ENCODE results near the gene FAM131A. TPM values are rescaled to one million over a fixed set of nuclear protein-coding genes. Genes with fewer than 3 reads are reported as not detected.

The FAM131A gene
- total RNA-seq, 5 donors from 2014 or later (not counting 1 experiment from before 2014, with no cell fraction given): 8.3 to 13.8 (median 11.9) TPM

- 2% methylated on average over 68 of the region's 77 CpGs for WGBS (ENCODE audit: insufficient coverage)
- ATAC-seq (replicated peaks in 1 of 4): peak; percentile 77 to 79 (median 79)
- ChIA-PET POLR2A (no interaction called here), CTCF (no interaction called here)
- Mint-ChIP-seq H3K9me3 (no peaks in the 10 kb centered on the region), H3K4me1 (peaks cover 46 to 53% (median 47%) of the 10 kb centered on the region in 3 donors), H3K27ac (peak overlapping the region; percentile 88 to 89), H3K4me3 (peak overlapping the region; percentile 80 to 88 (median 87)), H3K36me3 (peaks cover 25% of the 10 kb centered on the region), H3K27me3 (no peaks in the 10 kb centered on the region)
- Histone ChIP-seq H3K36me3 (ENCODE audit: control insufficient read depth in 2 of 2, extremely low read depth in 1 of 2, insufficient read depth in 1 of 2, low read length in 1 of 2) (peaks cover 11 to 44% of the 10 kb centered on the region in 2 donors), H3K9me3 (no peaks in the 10 kb centered on the region), H3K4me1 (ENCODE audit: control insufficient read depth in 1 of 2, extremely low read depth in 1 of 2, insufficient read depth in 2 of 2, low read length in 2 of 2) (peaks cover 6 to 36% of the 10 kb centered on the region in 2 experiments), H3K27ac (ENCODE audit: low read length) (peak overlapping the region; percentile 98), H3K27me3 (replicated peaks in 1 of 2; ENCODE audit: control insufficient read depth in 2 of 2, extremely low read depth in 1 of 2, insufficient read depth in 2 of 2, low read length in 1 of 2) (peaks cover 0 to 8% of the 10 kb centered on the region in 2 experiments), H3K4me3 (ENCODE audit: control insufficient read depth in 1 of 2, extremely low read depth in 1 of 2, low read length in 1 of 2) (peak overlapping the region; percentile 55 to 61)
- DNase-seq: peak; percentile 61 to 94 (median 82)
These were observed 1.5 kb upstream of the FAM131A start for GRCh38 chr3:184335661-184336546.

GRCh38 chr3:184336547-184337398, 627 bp upstream of the FAM131A start:
- ChIA-PET CTCF (interaction anchor here in 1 of 2 donors (0.7 kb wide), 1 partner anchor 178 kb away, joined by 3 read pairs; no protein-coding TSS in a partner anchor), POLR2A (no interaction called here)
- H3K4me1 ChIP-seq (ENCODE audit: control insufficient read depth in 1 of 2, extremely low read depth in 1 of 2, insufficient read depth in 2 of 2, low read length in 2 of 2): peaks cover 6 to 36% of the 10 kb centered on the region in 2 experiments
- H3K36me3 ChIP-seq (ENCODE audit: control insufficient read depth in 2 of 2, extremely low read depth in 1 of 2, insufficient read depth in 1 of 2, low read length in 1 of 2): peaks cover 10 to 36% of the 10 kb centered on the region in 2 donors
- H3K27me3 Mint-ChIP-seq: no peaks in the 10 kb centered on the region
- DNase-seq (peak in 2 of 35 experiments; percentile 27 to 29), ATAC-seq (replicated peaks in 1 of 4) (no peak)
- no peaks in the 10 kb centered on the region for H3K9me3 ChIP-seq
- H3K9me3 Mint-ChIP-seq: no peaks in the 10 kb centered on the region
- peaks cover 0 to 8% of the 10 kb centered on the region in 2 experiments for H3K27me3 ChIP-seq (replicated peaks in 1 of 2; ENCODE audit: control insufficient read depth in 2 of 2, extremely low read depth in 1 of 2, insufficient read depth in 2 of 2, low read length in 1 of 2)
- 52% methylated on average over 16 of the region's 17 CpGs for WGBS (ENCODE audit: insufficient coverage)
- H3K4me3 Mint-ChIP-seq: peak overlapping the region; percentile 80 to 88 (median 87)
- H3K4me1 Mint-ChIP-seq: peaks cover 46 to 53% (median 47%) of the 10 kb centered on the region in 3 donors
- H3K27ac Mint-ChIP-seq: peak overlapping the region; percentile 76 to 88
- peaks cover 18% of the 10 kb centered on the region for H3K36me3 Mint-ChIP-seq
- peak overlapping the region; percentile 55 to 61 for H3K4me3 ChIP-seq (ENCODE audit: control insufficient read depth in 1 of 2, extremely low read depth in 1 of 2, low read length in 1 of 2)
- H3K27ac ChIP-seq (ENCODE audit: low read length): peak overlapping the region; percentile 98

- Histone ChIP-seq H3K4me1 (ENCODE audit: control insufficient read depth in 1 of 2, extremely low read depth in 1 of 2, insufficient read depth in 2 of 2, low read length in 2 of 2) (peaks cover 6 to 36% of the 10 kb centered on the region in 2 experiments), H3K4me3 (ENCODE audit: control insufficient read depth in 1 of 2, extremely low read depth in 1 of 2, low read length in 1 of 2) (no peak overlapping the region), H3K36me3 (ENCODE audit: control insufficient read depth in 2 of 2, extremely low read depth in 1 of 2, insufficient read depth in 1 of 2, low read length in 1 of 2) (peaks cover 6 to 25% of the 10 kb centered on the region in 2 donors), H3K9me3 (no peaks in the 10 kb centered on the region), H3K27ac (ENCODE audit: low read length) (no peak overlapping the region), H3K27me3 (replicated peaks in 1 of 2; ENCODE audit: control insufficient read depth in 2 of 2, extremely low read depth in 1 of 2, insufficient read depth in 2 of 2, low read length in 1 of 2) (peaks cover 0 to 8% of the 10 kb centered on the region in 2 experiments)
- Mint-ChIP-seq H3K9me3 (no peaks in the 10 kb centered on the region), H3K4me3 (peak overlapping the region; percentile 22 to 87 (median 29)), H3K27me3 (no peaks in the 10 kb centered on the region), H3K27ac (peak overlapping the region in 1 of 2 donors; percentile 34), H3K4me1 (peaks cover 45 to 47% (median 46%) of the 10 kb centered on the region in 3 donors), H3K36me3 (peaks cover 19% of the 10 kb centered on the region)
- ChIA-PET POLR2A (interaction anchor here in 1 of 2 donors (0.7 kb wide), 1 partner anchor 44 kb away, joined by 3 read pairs; no protein-coding TSS in a partner anchor), CTCF (no interaction called here)
- no peak for DNase-seq
- no peak for ATAC-seq (replicated peaks in 1 of 4)
- WGBS (ENCODE audit: insufficient coverage): 90% methylated on average over 2 of the region's 7 CpGs
These were observed 581 bp downstream of the FAM131A start for GRCh38 chr3:184337981-184338380.

- H3K9me3 Mint-ChIP-seq: no peaks in the 10 kb centered on the region
- peak overlapping the region in 1 of 3 donors; percentile 87 for H3K4me3 Mint-ChIP-seq
- H3K27me3 Mint-ChIP-seq: no peaks in the 10 kb centered on the region
- peaks cover 17% of the 10 kb centered on the region for H3K36me3 Mint-ChIP-seq
- Histone ChIP-seq H3K27ac (ENCODE audit: low read length) (no peak overlapping the region), H3K9me3 (no peaks in the 10 kb centered on the region), H3K36me3 (ENCODE audit: control insufficient read depth in 2 of 2, extremely low read depth in 1 of 2, insufficient read depth in 1 of 2, low read length in 1 of 2) (peaks cover 7 to 19% of the 10 kb centered on the region in 2 donors), H3K4me1 (ENCODE audit: control insufficient read depth in 1 of 2, extremely low read depth in 1 of 2, insufficient read depth in 2 of 2, low read length in 2 of 2) (peaks cover 6 to 36% of the 10 kb centered on the region in 2 experiments), H3K27me3 (replicated peaks in 1 of 2; ENCODE audit: control insufficient read depth in 2 of 2, extremely low read depth in 1 of 2, insufficient read depth in 2 of 2, low read length in 1 of 2) (peaks cover 0 to 8% of the 10 kb centered on the region in 2 experiments), H3K4me3 (ENCODE audit: control insufficient read depth in 1 of 2, extremely low read depth in 1 of 2, low read length in 1 of 2) (no peak overlapping the region)
- DNase-seq (peak in 2 of 35 experiments; percentile 15 to 36), ATAC-seq (replicated peaks in 1 of 4) (no peak)
- H3K27ac Mint-ChIP-seq: no peak overlapping the region
- ChIA-PET POLR2A (no interaction called here), CTCF (interaction anchor here in 1 of 2 donors (0.5 kb wide), 1 partner anchor 26 kb away, joined by 4 read pairs; no protein-coding TSS in a partner anchor)
- peaks cover 39 to 42% (median 41%) of the 10 kb centered on the region in 3 donors for H3K4me1 Mint-ChIP-seq
- 72% methylated on average over 33 of the region's 37 CpGs for WGBS (ENCODE audit: insufficient coverage)
These were observed 1.1 kb downstream of the FAM131A start for GRCh38 chr3:184338511-184338945.

- H3K36me3 ChIP-seq (ENCODE audit: control insufficient read depth in 2 of 2, extremely low read depth in 1 of 2, insufficient read depth in 1 of 2, low read length in 1 of 2): peaks cover 9 to 14% of the 10 kb centered on the region in 2 donors
- peaks cover 6 to 36% of the 10 kb centered on the region in 2 experiments for H3K4me1 ChIP-seq (ENCODE audit: control insufficient read depth in 1 of 2, extremely low read depth in 1 of 2, insufficient read depth in 2 of 2, low read length in 2 of 2)
- POLR2A ChIA-PET: no interaction called here
- H3K27me3 ChIP-seq (replicated peaks in 1 of 2; ENCODE audit: control insufficient read depth in 2 of 2, extremely low read depth in 1 of 2, insufficient read depth in 2 of 2, low read length in 1 of 2): peaks cover 0 to 8% of the 10 kb centered on the region in 2 experiments
- Mint-ChIP-seq H3K27me3 (no peaks in the 10 kb centered on the region), H3K9me3 (no peaks in the 10 kb centered on the region), H3K4me3 (peak overlapping the region in 1 of 3 donors; percentile 87), H3K4me1 (peaks cover 34 to 37% (median 36%) of the 10 kb centered on the region in 3 donors), H3K36me3 (peaks cover 12% of the 10 kb centered on the region), H3K27ac (no peak overlapping the region)
- no peak overlapping the region for H3K27ac ChIP-seq (ENCODE audit: low read length)
- 90% methylated on average over 8 of the region's 8 CpGs for WGBS (ENCODE audit: insufficient coverage)
- DNase-seq (no peak), ATAC-seq (replicated peaks in 1 of 4) (no peak)
- CTCF ChIA-PET: interaction anchor here in 1 of 2 donors (0.5 kb wide), 1 partner anchor 25 kb away, joined by 4 read pairs; no protein-coding TSS in a partner anchor
- H3K4me3 ChIP-seq (ENCODE audit: control insufficient read depth in 1 of 2, extremely low read depth in 1 of 2, low read length in 1 of 2): no peak overlapping the region
- H3K9me3 ChIP-seq: no peaks in the 10 kb centered on the region
These were observed 1.6 kb downstream of the FAM131A start for GRCh38 chr3:184339001-184339400.

Measured in T-cell (primary cell).